Liver (tissue), 9 donors: Measurements from ENCODE around the gene UNC5CL. TPM values are rescaled to one million over a fixed set of nuclear protein-coding genes. Genes with fewer than 3 reads are reported as not detected.

ENCODE experiments used
- DNase-seq: peaks from one replicate; pipeline ENCODE4 v3.0.0-alpha.2; 2017; ENCODE audit warnings: low spot score
- H3K27ac ChIP-seq, 2 donors: one replicate each; pipeline ENCODE4 v1.7.0; 2013; ENCODE audit warnings: inconsistent platforms in 2 of 2, low read length in 2 of 2, control low read depth in 1 of 2, low read depth in 1 of 2, mild to moderate bottlenecking in 1 of 2
- H3K27me3 ChIP-seq, 4 donors: one replicate each; pipeline versions ENCODE4 v1.6.1 to v1.7.0; 2013; ENCODE audit warnings: low read length in 3 of 4, inconsistent platforms in 1 of 4, mild to moderate bottlenecking in 1 of 4, moderate library complexity in 1 of 4; ENCODE audit not compliant: control insufficient read depth in 4 of 4, insufficient read depth in 4 of 4
- H3K36me3 ChIP-seq, 4 donors: one replicate each; pipeline versions ENCODE4 v1.6.1 to v1.7.0; 2013; ENCODE audit warnings: low read length in 3 of 4, mild to moderate bottlenecking in 3 of 4, low read depth in 1 of 4, moderate library complexity in 1 of 4; ENCODE audit not compliant: control insufficient read depth in 4 of 4, insufficient read depth in 3 of 4
- H3K4me1 ChIP-seq, 4 donors: one replicate each; pipeline versions ENCODE4 v1.6.1 to v1.7.0; 2013; ENCODE audit warnings: low read length in 3 of 4, mild to moderate bottlenecking in 3 of 4, moderate library complexity in 1 of 4; ENCODE audit not compliant: control insufficient read depth in 4 of 4, insufficient read depth in 4 of 4
- H3K4me3 ChIP-seq, 3 donors: one replicate each; pipeline versions ENCODE4 v1.6.1 to v1.7.0; 2013; ENCODE audit warnings: low read length in 3 of 3, control low read depth in 1 of 3, low read depth in 1 of 3, mild to moderate bottlenecking in 1 of 3
- H3K9ac ChIP-seq, 2 donors: one replicate each; pipeline ENCODE4 v1.7.0; 2013; ENCODE audit warnings: low read length in 2 of 2, mild to moderate bottlenecking in 2 of 2, moderate library complexity in 2 of 2, control low read depth in 1 of 2, low read depth in 1 of 2
- H3K9me3 ChIP-seq, 4 donors: one replicate each; pipeline versions ENCODE4 v1.6.1 to v1.7.0; 2013; ENCODE audit warnings: low read length in 3 of 4; ENCODE audit not compliant: control insufficient read depth in 4 of 4
- EGR1 ChIP-seq, 2 donors: IDR thresholded peaks; 2 replicates each; pipeline ENCODE4 v1.6.1; 2016 to 2018; ENCODE audit warnings: antibody characterized with exemption in 2 of 2, low read depth in 2 of 2
- FOXA1 ChIP-seq: IDR thresholded peaks from 2 replicates; pipeline ENCODE4 v1.6.1; 2016; ENCODE audit warnings: antibody characterized with exemption
- FOXA2 ChIP-seq: IDR thresholded peaks from 2 replicates; pipeline ENCODE4 v1.6.1; 2016; ENCODE audit warnings: antibody characterized with exemption
- GABPA ChIP-seq, 2 donors: IDR thresholded peaks in 1 of 2; conservative IDR thresholded peaks in 1 of 2; 2 replicates each; pipeline ENCODE4 v1.6.1; 2016; ENCODE audit warnings: antibody characterized with exemption in 2 of 2, mild to moderate bottlenecking in 1 of 2, moderate library complexity in 1 of 2
- HNF4A ChIP-seq, 2 donors: conservative IDR thresholded peaks; 2 replicates each; pipeline ENCODE4 v1.6.1; 2016; ENCODE audit warnings: antibody characterized with exemption in 2 of 2, mild to moderate bottlenecking in 2 of 2
- HNF4G ChIP-seq: IDR thresholded peaks from 2 replicates; pipeline ENCODE4 v1.6.1; 2016; ENCODE audit warnings: antibody characterized with exemption
- JUND ChIP-seq, 2 donors: IDR thresholded peaks; 2 replicates each; pipeline ENCODE4 v1.6.1; 2016; ENCODE audit warnings: antibody characterized with exemption in 2 of 2
- MAX ChIP-seq: IDR thresholded peaks from 2 replicates; pipeline ENCODE4 v1.6.1; 2016; ENCODE audit warnings: antibody characterized with exemption
- NR2F2 ChIP-seq: IDR thresholded peaks from 2 replicates; pipeline ENCODE4 v1.6.1; 2016; ENCODE audit warnings: antibody characterized with exemption
- RAD21 ChIP-seq, 2 donors: IDR thresholded peaks; 2 replicates each; pipeline ENCODE4 v1.6.1; 2016; ENCODE audit warnings: antibody characterized with exemption in 2 of 2, mild to moderate bottlenecking in 2 of 2
- RXRA ChIP-seq, 2 donors: IDR thresholded peaks; 2 replicates each; pipeline ENCODE4 v1.6.1; 2017 to 2018; ENCODE audit warnings: antibody characterized with exemption in 2 of 2, mild to moderate bottlenecking in 1 of 2
- TAF1 ChIP-seq: conservative IDR thresholded peaks from 2 replicates; pipeline ENCODE4 v1.6.1; 2016; ENCODE audit warnings: antibody characterized with exemption, mild to moderate bottlenecking
- YY1 ChIP-seq: IDR thresholded peaks from 2 replicates; pipeline ENCODE4 v1.6.1; 2016; ENCODE audit warnings: antibody characterized with exemption, mild to moderate bottlenecking
- WGBS: extraction: QIAGEN DNeasy Blood & Tissue Kit; methylation state at CpG from one replicate; pipeline ENCODE4 v1.1.7; 2013; 5-methylcytosine and 5-hydroxymethylcytosine counted together
- polyA plus RNA-seq, 2 donors: library from polyadenylated mRNA; stranded (reverse) in 1 of 2; unstranded in 1 of 2; fragments of 200-250 nt in 1 of 2; fragments of >200 nt in 1 of 2; fragmentation: Nextera tagmentation in 1 of 2; extraction: Ambion mirVana in 1 of 2; gene quantifications; one replicate each; pipeline versions ENCODE4 v1.2.1 to v1.2.3, GENCODE V29; 2013 to 2015
- total RNA-seq, 2 donors: library from RNA; depleted of rRNA; stranded (reverse); fragments of >200 nt; gene quantifications; one replicate each; pipeline ENCODE4 v1.2.3, GENCODE V29; 2014
- TF ChIP-seq, protein P1 (sequence below): IDR thresholded peaks from 2 replicates; pipeline ENCODE4 v1.6.1; 2016; ENCODE audit warnings: antibody characterized with exemption
- TF ChIP-seq, protein P2 (sequence below): fragments of 150-350 bp; IDR thresholded peaks from 2 replicates; pipeline ENCODE4 v1.5.1; 2017; ENCODE audit warnings: improper control_type of control experiment, low read depth, low read length; ENCODE audit not compliant: missing input control
- TF ChIP-seq, protein P3 (sequence below): IDR thresholded peaks from 2 replicates; pipeline ENCODE4 v1.6.1; 2016; ENCODE audit warnings: antibody characterized with exemption, mild to moderate bottlenecking
- TF ChIP-seq, protein P4 (sequence below): IDR thresholded peaks from 2 replicates; pipeline ENCODE4 v1.6.1; 2016; ENCODE audit warnings: antibody characterized with exemption
- donor health status: healthy.
- donor health status: healthy.
- donor health status: healthy.
- donor health status: healthy.
- donor health status: healthy.

Gene UNC5CL
- total and polyA plus RNA-seq, 4 donors, result 4.7 to 41.9 (median 17.2) TPM

GRCh38 chr6:40999569-40999968, 39.5 kb downstream of the UNC5CL start (continued):
- TF ChIP-seq, protein P1, sequence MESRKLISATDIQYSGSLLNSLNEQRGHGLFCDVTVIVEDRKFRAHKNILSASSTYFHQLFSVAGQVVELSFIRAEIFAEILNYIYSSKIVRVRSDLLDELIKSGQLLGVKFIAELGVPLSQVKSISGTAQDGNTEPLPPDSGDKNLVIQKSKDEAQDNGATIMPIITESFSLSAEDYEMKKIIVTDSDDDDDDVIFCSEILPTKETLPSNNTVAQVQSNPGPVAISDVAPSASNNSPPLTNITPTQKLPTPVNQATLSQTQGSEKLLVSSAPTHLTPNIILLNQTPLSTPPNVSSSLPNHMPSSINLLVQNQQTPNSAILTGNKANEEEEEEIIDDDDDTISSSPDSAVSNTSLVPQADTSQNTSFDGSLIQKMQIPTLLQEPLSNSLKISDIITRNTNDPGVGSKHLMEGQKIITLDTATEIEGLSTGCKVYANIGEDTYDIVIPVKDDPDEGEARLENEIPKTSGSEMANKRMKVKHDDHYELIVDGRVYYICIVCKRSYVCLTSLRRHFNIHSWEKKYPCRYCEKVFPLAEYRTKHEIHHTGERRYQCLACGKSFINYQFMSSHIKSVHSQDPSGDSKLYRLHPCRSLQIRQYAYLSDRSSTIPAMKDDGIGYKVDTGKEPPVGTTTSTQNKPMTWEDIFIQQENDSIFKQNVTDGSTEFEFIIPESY, result no peak
- peak; percentile 34 to 55 for TF ChIP-seq RAD21 (IDR thresholded peaks at IDR 0.05)
- TF ChIP-seq, protein P2, sequence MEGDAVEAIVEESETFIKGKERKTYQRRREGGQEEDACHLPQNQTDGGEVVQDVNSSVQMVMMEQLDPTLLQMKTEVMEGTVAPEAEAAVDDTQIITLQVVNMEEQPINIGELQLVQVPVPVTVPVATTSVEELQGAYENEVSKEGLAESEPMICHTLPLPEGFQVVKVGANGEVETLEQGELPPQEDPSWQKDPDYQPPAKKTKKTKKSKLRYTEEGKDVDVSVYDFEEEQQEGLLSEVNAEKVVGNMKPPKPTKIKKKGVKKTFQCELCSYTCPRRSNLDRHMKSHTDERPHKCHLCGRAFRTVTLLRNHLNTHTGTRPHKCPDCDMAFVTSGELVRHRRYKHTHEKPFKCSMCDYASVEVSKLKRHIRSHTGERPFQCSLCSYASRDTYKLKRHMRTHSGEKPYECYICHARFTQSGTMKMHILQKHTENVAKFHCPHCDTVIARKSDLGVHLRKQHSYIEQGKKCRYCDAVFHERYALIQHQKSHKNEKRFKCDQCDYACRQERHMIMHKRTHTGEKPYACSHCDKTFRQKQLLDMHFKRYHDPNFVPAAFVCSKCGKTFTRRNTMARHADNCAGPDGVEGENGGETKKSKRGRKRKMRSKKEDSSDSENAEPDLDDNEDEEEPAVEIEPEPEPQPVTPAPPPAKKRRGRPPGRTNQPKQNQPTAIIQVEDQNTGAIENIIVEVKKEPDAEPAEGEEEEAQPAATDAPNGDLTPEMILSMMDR, result peak; percentile 24
- TF ChIP-seq TAF1, result no peak
- TF ChIP-seq YY1, result no peak
- TF ChIP-seq NR2F2, result no peak

GRCh38 chr6:40998661-40999060, 40.4 kb downstream of the UNC5CL start:
- DNase-seq, result no peak
- Histone ChIP-seq H3K9ac (no peak overlapping the region), H3K27me3 (no peaks in the 10 kb centered on the region), H3K36me3 (no peaks in the 10 kb centered on the region), H3K4me1 (peaks cover 2 to 14% (median 11%) of the 10 kb centered on the region in 4 donors), H3K9me3 (no peaks in the 10 kb centered on the region), H3K4me3 (no peak overlapping the region), H3K27ac (no peak overlapping the region)
- TF ChIP-seq, protein P3, sequence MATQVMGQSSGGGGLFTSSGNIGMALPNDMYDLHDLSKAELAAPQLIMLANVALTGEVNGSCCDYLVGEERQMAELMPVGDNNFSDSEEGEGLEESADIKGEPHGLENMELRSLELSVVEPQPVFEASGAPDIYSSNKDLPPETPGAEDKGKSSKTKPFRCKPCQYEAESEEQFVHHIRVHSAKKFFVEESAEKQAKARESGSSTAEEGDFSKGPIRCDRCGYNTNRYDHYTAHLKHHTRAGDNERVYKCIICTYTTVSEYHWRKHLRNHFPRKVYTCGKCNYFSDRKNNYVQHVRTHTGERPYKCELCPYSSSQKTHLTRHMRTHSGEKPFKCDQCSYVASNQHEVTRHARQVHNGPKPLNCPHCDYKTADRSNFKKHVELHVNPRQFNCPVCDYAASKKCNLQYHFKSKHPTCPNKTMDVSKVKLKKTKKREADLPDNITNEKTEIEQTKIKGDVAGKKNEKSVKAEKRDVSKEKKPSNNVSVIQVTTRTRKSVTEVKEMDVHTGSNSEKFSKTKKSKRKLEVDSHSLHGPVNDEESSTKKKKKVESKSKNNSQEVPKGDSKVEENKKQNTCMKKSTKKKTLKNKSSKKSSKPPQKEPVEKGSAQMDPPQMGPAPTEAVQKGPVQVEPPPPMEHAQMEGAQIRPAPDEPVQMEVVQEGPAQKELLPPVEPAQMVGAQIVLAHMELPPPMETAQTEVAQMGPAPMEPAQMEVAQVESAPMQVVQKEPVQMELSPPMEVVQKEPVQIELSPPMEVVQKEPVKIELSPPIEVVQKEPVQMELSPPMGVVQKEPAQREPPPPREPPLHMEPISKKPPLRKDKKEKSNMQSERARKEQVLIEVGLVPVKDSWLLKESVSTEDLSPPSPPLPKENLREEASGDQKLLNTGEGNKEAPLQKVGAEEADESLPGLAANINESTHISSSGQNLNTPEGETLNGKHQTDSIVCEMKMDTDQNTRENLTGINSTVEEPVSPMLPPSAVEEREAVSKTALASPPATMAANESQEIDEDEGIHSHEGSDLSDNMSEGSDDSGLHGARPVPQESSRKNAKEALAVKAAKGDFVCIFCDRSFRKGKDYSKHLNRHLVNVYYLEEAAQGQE, result no peak
- no peak for TF ChIP-seq MAX
- TF ChIP-seq, protein P4, sequence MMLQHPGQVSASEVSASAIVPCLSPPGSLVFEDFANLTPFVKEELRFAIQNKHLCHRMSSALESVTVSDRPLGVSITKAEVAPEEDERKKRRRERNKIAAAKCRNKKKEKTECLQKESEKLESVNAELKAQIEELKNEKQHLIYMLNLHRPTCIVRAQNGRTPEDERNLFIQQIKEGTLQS, result no peak
- no peak for TF ChIP-seq GABPA (IDR thresholded peaks at IDR 0.05 in 1 of 2, conservative IDR thresholded peaks at IDR 0.05 in 1 of 2)
- TF ChIP-seq, protein P2, result no peak
- no peak for TF ChIP-seq NR2F2
- TF ChIP-seq RAD21 (IDR thresholded peaks at IDR 0.05), result no peak
- TF ChIP-seq EGR1 (IDR thresholded peaks at IDR 0.05; ENCODE audit: low read depth in 2 of 2), result no peak
- no peak for TF ChIP-seq HNF4A (conservative IDR thresholded peaks at IDR 0.05)
- no peak for TF ChIP-seq RXRA (IDR thresholded peaks at IDR 0.05)
- TF ChIP-seq TAF1, result no peak
- TF ChIP-seq YY1, result no peak
- no peak for TF ChIP-seq FOXA2
- TF ChIP-seq, protein P1, result no peak
- TF ChIP-seq FOXA1, result no peak
- TF ChIP-seq HNF4G, result no peak
- no peak for TF ChIP-seq JUND (IDR thresholded peaks at IDR 0.05)
- WGBS, result 91% methylated on average over 4 of the region's 4 CpGs
